Esophagus muscularis mucosa (tissue), 4 donors: ENCODE results near the gene NT5C. TPM values are rescaled to one million over a fixed set of nuclear protein-coding genes. Genes with fewer than 3 reads are reported as not detected.
A peak's percentile ranks its signal among the peaks of the same experiment; 100 is the strongest.
"Not testable (repeated sequence)": the region's sequence is repeated elsewhere in the genome, so short reads cannot be mapped to it uniquely, and the experiment has no call there.

Source experiments
- DNase-seq: peaks from one replicate; pipeline ENCODE4 v3.0.0-alpha.2; 2017; ENCODE audit errors: extremely low spot score
- H3K27ac ChIP-seq, 4 donors: fragments of 200-600 bp; sonication (generic); replicated peaks in 1 of 4; 1 replicate in 3 of 4; 2 replicates in 1 of 4; pipeline ENCODE4 v1.5.1; 2016 to 2019; ENCODE audit warnings: mild to moderate bottlenecking in 1 of 4
- H3K27me3 ChIP-seq, 4 donors: fragments of 200-600 bp; sonication (generic); one replicate each; pipeline versions ENCODE4 v1.5.1 to v1.6.0; 2016 to 2019
- H3K36me3 ChIP-seq, 4 donors: fragments of 200-600 bp; sonication (generic); one replicate each; pipeline ENCODE4 v1.5.1; 2016 to 2019
- H3K4me1 ChIP-seq, 4 donors: fragments of 200-600 bp; sonication (generic); one replicate each; pipeline ENCODE4 v1.5.1; 2016 to 2019
- H3K4me3 ChIP-seq, 4 donors: fragments of 200-600 bp; sonication (generic); 1 replicate in 2 of 4; 2 replicates in 2 of 4; pipeline ENCODE4 v1.5.1; 2016 to 2019; ENCODE audit warnings: mild to moderate bottlenecking in 4 of 4, moderate library complexity in 1 of 4
- H3K9me3 ChIP-seq, 4 donors: fragments of 200-600 bp; sonication (generic); 1 replicate in 3 of 4; 2 replicates in 1 of 4; pipeline ENCODE4 v1.5.1; 2016 to 2019
- EP300 ChIP-seq: sonication (generic); formaldehyde crosslinking; IDR thresholded peaks from one replicate; pipeline ENCODE4 v1.6.1; 2017; ENCODE audit warnings: antibody characterized with exemption
- POLR2A ChIP-seq: fragments of 450-650 bp; IDR thresholded peaks from one replicate; pipeline ENCODE4 v1.6.1; 2017; ENCODE audit warnings: antibody characterized with exemption, moderate library complexity, mild to moderate bottlenecking, low read depth
- POLR2AphosphoS5 ChIP-seq, 2 donors: sonication (generic); formaldehyde crosslinking; IDR thresholded peaks; one replicate each; pipeline ENCODE4 v1.6.1; 2017; ENCODE audit warnings: antibody characterized with exemption in 2 of 2
- WGBS: methylation state at CpG from one replicate; pipeline ENCODE4 v1.1.5; 2018; 5-methylcytosine and 5-hydroxymethylcytosine counted together
- intact Hi-C: fragments of 100-400 bp; cut with DNase I; formaldehyde crosslinking; loops from one replicate; pipeline ENCODE4 v1.15.1; 2023
- total RNA-seq, 4 donors: library from RNA; depleted of rRNA; stranded (reverse); fragments of >200 nt; gene quantifications; one replicate each; pipeline versions ENCODE4 v1.1.0 to v1.2.1, GENCODE V29; 2016
- TF ChIP-seq, protein P1 (sequence below), 3 experiments: fragments of 200-600 bp in 2 of 3; fragments of 450-650 bp in 1 of 3; sonication (generic) in 2 of 3; IDR thresholded peaks; one replicate each; pipeline ENCODE4 v1.5.1; 2017 to 2019; ENCODE audit warnings: antibody characterized with exemption in 3 of 3, mild to moderate bottlenecking in 2 of 3, moderate library complexity in 1 of 3

NT5C gene
- total RNA-seq, 4 donors from 2014 or later: 70.6 to 98.7 (median 75.1) TPM

DNA sequence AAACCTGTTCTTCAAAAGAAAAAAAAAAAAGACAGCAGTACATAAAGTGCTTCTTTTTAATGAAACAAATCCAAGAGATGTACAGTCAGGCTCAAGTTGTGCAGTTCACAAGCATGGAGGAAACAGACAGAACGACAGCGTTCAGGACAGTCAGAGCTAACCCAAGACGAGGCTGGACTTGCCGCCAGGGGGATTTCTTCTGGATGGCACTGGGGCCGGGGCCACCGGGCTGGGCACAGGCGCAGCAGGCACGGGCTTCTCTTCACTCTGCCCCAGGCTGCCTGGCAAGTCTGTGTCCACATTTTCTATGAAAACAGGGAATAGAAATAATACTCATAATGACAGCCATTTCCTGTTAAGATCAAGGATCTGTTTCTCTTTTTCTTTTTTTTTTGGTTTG, 4.4 kb upstream of the NT5C start:
- Histone ChIP-seq H3K4me1 (peaks cover 9 to 14% (median 11%) of the 10 kb centered on the region in 4 donors), H3K36me3 (peaks cover 0 to 18% (median 15%) of the 10 kb centered on the region in 4 donors), H3K4me3 (no peak overlapping the region), H3K27me3 (no peaks in the 10 kb centered on the region), H3K9me3 (no peaks in the 10 kb centered on the region), H3K27ac (no peak overlapping the region)
- WGBS: 86% methylated on average over 8 of the region's 8 CpGs
- DNase-seq: no peak
- no peak for TF ChIP-seq POLR2AphosphoS5 (IDR thresholded peaks at IDR 0.05)
- TF ChIP-seq POLR2A: no peak
- TF ChIP-seq EP300: no peak
- TF ChIP-seq, protein P1, sequence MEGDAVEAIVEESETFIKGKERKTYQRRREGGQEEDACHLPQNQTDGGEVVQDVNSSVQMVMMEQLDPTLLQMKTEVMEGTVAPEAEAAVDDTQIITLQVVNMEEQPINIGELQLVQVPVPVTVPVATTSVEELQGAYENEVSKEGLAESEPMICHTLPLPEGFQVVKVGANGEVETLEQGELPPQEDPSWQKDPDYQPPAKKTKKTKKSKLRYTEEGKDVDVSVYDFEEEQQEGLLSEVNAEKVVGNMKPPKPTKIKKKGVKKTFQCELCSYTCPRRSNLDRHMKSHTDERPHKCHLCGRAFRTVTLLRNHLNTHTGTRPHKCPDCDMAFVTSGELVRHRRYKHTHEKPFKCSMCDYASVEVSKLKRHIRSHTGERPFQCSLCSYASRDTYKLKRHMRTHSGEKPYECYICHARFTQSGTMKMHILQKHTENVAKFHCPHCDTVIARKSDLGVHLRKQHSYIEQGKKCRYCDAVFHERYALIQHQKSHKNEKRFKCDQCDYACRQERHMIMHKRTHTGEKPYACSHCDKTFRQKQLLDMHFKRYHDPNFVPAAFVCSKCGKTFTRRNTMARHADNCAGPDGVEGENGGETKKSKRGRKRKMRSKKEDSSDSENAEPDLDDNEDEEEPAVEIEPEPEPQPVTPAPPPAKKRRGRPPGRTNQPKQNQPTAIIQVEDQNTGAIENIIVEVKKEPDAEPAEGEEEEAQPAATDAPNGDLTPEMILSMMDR (IDR thresholded peaks at IDR 0.05): no peak
- intact Hi-C loops: no loop called here

DNA sequence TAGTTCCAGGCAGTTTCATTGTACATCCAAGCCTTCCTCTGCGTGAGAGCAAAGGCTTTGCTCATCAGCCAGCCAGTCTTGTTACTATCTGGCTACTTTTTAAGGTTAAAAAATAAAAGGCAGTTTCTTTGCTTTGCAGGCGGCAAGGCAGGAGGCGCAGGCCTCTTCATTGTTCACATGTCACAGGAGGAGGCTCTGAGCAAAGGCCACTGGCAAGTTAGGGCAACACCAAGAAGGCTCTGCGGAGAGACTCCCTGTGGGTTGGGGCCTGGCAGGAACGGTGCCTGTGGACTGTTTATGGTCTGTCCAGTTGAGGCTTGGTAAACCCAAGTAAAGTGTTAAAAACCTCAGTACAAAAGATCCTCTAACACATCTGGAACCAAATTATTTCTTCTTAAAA, 3.9 kb upstream of the NT5C start:
- TF ChIP-seq EP300: no peak
- no peak for TF ChIP-seq POLR2A
- no peak for TF ChIP-seq POLR2AphosphoS5 (IDR thresholded peaks at IDR 0.05)
- TF ChIP-seq, protein P1 (IDR thresholded peaks at IDR 0.05): no peak
- H3K4me1 ChIP-seq: peaks cover 10 to 19% (median 16%) of the 10 kb centered on the region in 4 donors
- H3K36me3 ChIP-seq: peaks cover 0 to 19% (median 13%) of the 10 kb centered on the region in 4 donors
- H3K4me3 ChIP-seq: no peak overlapping the region
- no peak overlapping the region for H3K27ac ChIP-seq
- no peaks in the 10 kb centered on the region for H3K27me3 ChIP-seq
- DNase-seq: no peak
- WGBS: 92% methylated on average over 5 of the region's 5 CpGs
- H3K9me3 ChIP-seq: no peaks in the 10 kb centered on the region
- intact Hi-C loops: no loop called here

DNA sequence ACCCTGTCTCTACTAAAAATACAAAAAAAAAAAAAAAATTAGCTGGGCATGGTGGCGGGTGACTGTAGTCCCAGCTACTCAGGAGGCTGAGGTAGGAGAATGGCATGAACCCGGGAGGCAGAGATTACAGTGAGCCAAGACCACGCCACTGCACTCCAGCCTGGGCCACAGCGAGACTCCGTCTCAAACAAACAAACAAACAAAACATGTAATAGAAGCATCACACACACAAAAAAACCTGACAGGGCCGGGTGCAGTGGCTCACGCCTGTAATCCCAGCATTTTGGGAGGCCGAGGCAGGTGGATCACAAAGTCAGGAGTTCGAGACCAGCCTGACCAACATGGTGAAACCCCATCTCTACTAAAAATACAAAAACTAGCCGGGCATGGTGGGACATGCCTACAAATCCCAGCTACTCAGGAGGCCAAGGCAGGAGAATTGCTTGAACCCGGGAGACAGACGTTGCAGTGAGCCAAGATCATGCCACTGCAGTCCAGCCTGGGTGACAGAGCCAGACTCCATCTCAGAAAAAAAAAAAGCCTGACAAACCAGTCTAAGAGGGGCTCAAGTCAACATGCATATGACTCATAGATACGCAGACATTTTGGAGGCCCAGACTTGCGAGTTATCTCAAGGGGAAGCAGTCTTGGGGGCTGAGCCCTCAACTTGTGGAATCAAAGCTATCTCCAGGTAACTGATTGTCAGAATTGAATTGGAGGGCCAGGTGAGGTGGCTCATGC, 2.2 kb upstream of the NT5C start:
- H3K4me3 ChIP-seq, DNase-seq, H3K9me3 ChIP-seq, H3K27ac ChIP-seq, H3K27me3 ChIP-seq: not testable (repeated sequence)
- WGBS: 81% methylated on average over 14 of the region's 14 CpGs
- intact Hi-C loops: loop anchor here (5.0 kb wide), 1 partner anchor 49 kb away; the partner anchor contains the start of gene SUMO2
- peaks cover 10 to 28% (median 21%) of the 10 kb centered on the region in 4 donors for H3K4me1 ChIP-seq
- peaks cover 0 to 27% (median 25%) of the 10 kb centered on the region in 4 donors for H3K36me3 ChIP-seq

DNA sequence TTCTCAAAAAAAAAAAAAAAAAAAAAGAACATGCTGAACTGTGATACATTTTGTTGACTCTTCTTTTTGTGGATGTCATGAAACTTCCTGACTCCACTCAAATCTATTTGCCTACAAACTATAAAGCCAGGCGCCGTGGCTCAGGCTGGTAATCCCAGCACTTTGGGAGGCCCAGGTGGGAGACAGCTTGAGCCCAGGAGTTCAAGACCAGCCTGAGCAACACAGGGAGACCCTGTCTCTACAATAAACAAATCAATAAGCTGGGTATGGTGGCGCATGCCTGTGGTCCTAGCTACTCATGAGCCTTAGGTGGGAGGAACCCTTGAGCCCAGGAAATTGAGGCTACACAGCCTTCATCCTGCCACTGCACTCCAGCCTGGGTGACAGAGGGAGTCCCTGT, 1.5 kb upstream of the NT5C start:
- H3K27ac ChIP-seq: no peak overlapping the region
- TF ChIP-seq EP300 (no peak), POLR2A (no peak), POLR2AphosphoS5 (IDR thresholded peaks at IDR 0.05) (no peak)
- TF ChIP-seq, protein P1 (IDR thresholded peaks at IDR 0.05): no peak
- H3K36me3 ChIP-seq: peaks cover 0 to 29% (median 27%) of the 10 kb centered on the region in 4 donors
- intact Hi-C loops: loop anchor here (5.0 kb wide), 1 partner anchor 49 kb away; the partner anchor contains the start of gene SUMO2
- no peak for DNase-seq
- H3K4me3 ChIP-seq: no peak overlapping the region
- WGBS: 96% methylated on average over 3 of the region's 3 CpGs
- H3K4me1 ChIP-seq: peaks cover 10 to 28% (median 21%) of the 10 kb centered on the region in 4 donors
- no peaks in the 10 kb centered on the region for H3K9me3 ChIP-seq
- no peaks in the 10 kb centered on the region for H3K27me3 ChIP-seq

DNA sequence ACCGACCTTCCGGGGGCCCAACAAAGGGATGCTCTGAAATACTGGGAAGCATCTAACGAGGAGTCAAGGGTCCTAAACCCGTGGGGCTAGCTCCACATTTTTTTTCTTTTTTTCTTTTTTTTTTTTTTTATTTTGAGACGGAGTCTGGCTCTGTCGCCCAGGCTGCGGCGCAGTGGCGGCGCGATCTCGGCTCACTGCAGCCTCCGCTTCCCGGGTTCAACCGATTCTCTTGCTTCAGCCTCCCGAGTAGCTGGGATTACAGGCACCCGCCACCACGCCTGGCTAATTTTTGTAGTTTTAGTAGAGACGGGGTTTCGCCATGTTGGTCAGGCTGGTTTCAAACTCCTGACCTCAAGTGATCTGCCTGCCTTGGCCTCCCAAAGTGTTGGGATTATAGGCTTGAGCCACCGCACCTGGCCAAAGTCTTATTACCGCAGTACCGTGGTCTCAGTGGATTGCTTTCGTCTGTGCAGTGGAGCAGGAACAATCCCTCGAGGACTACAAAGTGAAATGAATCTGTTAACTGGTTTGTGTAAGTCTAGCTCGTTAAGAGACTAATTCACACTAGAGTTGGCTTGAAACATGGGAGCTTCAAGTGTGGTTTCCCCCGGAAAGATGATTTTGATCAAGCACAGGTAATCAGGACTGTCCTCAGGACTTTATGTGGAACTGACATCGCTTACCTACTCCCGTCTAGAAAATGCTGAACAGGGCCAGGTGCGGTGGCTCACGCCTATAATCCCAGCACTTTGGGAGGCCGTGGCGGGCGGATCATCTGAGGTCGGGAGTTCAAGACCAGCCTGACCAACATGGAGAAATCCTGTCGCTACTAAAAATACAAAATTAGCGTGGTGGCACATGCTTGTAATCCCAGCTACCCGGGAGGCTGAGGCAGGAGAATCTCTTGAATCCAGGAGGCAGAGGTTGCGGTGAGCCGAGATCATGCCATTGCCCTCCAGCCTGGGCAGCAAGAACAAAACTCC, 767 bp upstream of the NT5C start:
- WGBS: 81% methylated on average over 38 of the region's 40 CpGs
- Histone ChIP-seq H3K4me3 (peak overlapping the region; percentile 70 to 89 (median 85)), H3K4me1 (peaks cover 10 to 28% (median 21%) of the 10 kb centered on the region in 4 donors), H3K36me3 (peaks cover 0 to 29% (median 27%) of the 10 kb centered on the region in 4 donors), H3K27ac (peak overlapping the region; percentile 85 to 94 (median 90))
- not testable (repeated sequence) for H3K27me3 ChIP-seq, H3K9me3 ChIP-seq, DNase-seq
- intact Hi-C loops: loop anchor here (5.0 kb wide), 1 partner anchor 50 kb away; the partner anchor contains the start of gene SUMO2
